GM21423 (cell line): ENCODE data around the gene KIF26A.

Experiments used
- ATAC-seq: cut with Tn5 transposase; IDR thresholded peaks from one replicate; pipeline ENCODE4 v1.9.1; 2021; ENCODE audit warnings: mild to moderate bottlenecking, moderate library complexity; ENCODE audit not compliant: unreplicated experiment

Gene KIF26A

GRCh38 chr14:104190396-104191000 lies 52.1 kb downstream of the KIF26A start:
- no peak for ATAC-seq

GRCh38 chr14:104191409-104191997 lies 53.1 kb downstream of the KIF26A start:
- ATAC-seq: no peak

GRCh38 chr14:104192146-104192882 lies 53.9 kb downstream of the KIF26A start:
- no peak for ATAC-seq

- no peak for ATAC-seq
These were observed 54.5 kb downstream of the KIF26A start for GRCh38 chr14:104192883-104193245.

- ATAC-seq: no peak
These were observed 55.6 kb downstream of the KIF26A start for GRCh38 chr14:104194016-104194415.

GRCh38 chr14:104194716-104195115 lies 56.3 kb downstream of the KIF26A start:
- ATAC-seq: no peak

GRCh38 chr14:104195361-104195760 lies 57.0 kb downstream of the KIF26A start:
- ATAC-seq: no peak

GRCh38 chr14:104195878-104196277 lies 57.5 kb downstream of the KIF26A start:
- no peak for ATAC-seq

GRCh38 chr14:104196461-104197140 lies 58.2 kb downstream of the KIF26A start:
- ATAC-seq: no peak

- ATAC-seq: no peak
These were observed 59.3 kb downstream of the KIF26A start for GRCh38 chr14:104197449-104198247.

GRCh38 chr14:104199266-104199895 lies 61.0 kb downstream of the KIF26A start:
- no peak for ATAC-seq

- no peak for ATAC-seq
These were observed 61.7 kb downstream of the KIF26A start for GRCh38 chr14:104200106-104200505.

GRCh38 chr14:104200591-104200990 lies 62.2 kb downstream of the KIF26A start:
- ATAC-seq: no peak

- ATAC-seq: no peak
These were observed 62.7 kb downstream of the KIF26A start for GRCh38 chr14:104201063-104201462.

- no peak for ATAC-seq
These were observed 63.1 kb downstream of the KIF26A start for GRCh38 chr14:104201496-104201895.

GRCh38 chr14:104202259-104203070 lies 64.1 kb downstream of the KIF26A start:
- ATAC-seq: no peak

- ATAC-seq: no peak
These were observed 64.7 kb downstream of the KIF26A start for GRCh38 chr14:104203071-104203425.

- no peak for ATAC-seq
These were observed 66.3 kb downstream of the KIF26A start for GRCh38 chr14:104204660-104205149.

- ATAC-seq: no peak
These were observed 67.4 kb downstream of the KIF26A start for GRCh38 chr14:104205781-104206180.
